ENCODE results near the gene RTN4RL1. TPM values are rescaled to one million over a fixed set of nuclear protein-coding genes. Genes with fewer than 3 reads are reported as not detected.
A peak's percentile ranks its signal among the peaks of the same experiment; 100 is the strongest.

The RTN4RL1 gene
- total RNA-seq, 3 donors from 2014 or later (not counting 1 experiment from before 2014, with no cell fraction given): 0.15 to 0.23 TPM; not detected in 1

- Mint-ChIP-seq H3K27me3 (ENCODE audit: low read depth in 2 of 2) (no peaks in the 10 kb centered on the region), H3K4me3 (no peak overlapping the region), H3K4me1 (peaks cover 8 to 10% of the 10 kb centered on the region in 2 donors), H3K27ac (no peak overlapping the region), H3K9me3 (no peaks in the 10 kb centered on the region), H3K36me3 (peaks cover 21% of the 10 kb centered on the region)
- peaks cover 18% of the 10 kb centered on the region for H3K4me1 ChIP-seq (ENCODE audit: control insufficient read depth, insufficient read depth, low read length)
- 98% methylated on average over 7 of the region's 7 CpGs for WGBS (ENCODE audit: insufficient coverage)
- H3K9me3 ChIP-seq (ENCODE audit: control insufficient read depth, insufficient read depth, low read length): no peaks in the 10 kb centered on the region
- intact Hi-C loops (cut with micrococcal nuclease): no loop called here
- DNase-seq (no peak), ATAC-seq (no peak)
- no peak overlapping the region for H3K4me3 ChIP-seq (ENCODE audit: low read length)
- TF ChIP-seq, protein P1, sequence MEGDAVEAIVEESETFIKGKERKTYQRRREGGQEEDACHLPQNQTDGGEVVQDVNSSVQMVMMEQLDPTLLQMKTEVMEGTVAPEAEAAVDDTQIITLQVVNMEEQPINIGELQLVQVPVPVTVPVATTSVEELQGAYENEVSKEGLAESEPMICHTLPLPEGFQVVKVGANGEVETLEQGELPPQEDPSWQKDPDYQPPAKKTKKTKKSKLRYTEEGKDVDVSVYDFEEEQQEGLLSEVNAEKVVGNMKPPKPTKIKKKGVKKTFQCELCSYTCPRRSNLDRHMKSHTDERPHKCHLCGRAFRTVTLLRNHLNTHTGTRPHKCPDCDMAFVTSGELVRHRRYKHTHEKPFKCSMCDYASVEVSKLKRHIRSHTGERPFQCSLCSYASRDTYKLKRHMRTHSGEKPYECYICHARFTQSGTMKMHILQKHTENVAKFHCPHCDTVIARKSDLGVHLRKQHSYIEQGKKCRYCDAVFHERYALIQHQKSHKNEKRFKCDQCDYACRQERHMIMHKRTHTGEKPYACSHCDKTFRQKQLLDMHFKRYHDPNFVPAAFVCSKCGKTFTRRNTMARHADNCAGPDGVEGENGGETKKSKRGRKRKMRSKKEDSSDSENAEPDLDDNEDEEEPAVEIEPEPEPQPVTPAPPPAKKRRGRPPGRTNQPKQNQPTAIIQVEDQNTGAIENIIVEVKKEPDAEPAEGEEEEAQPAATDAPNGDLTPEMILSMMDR (IDR thresholded peaks at IDR 0.05): no peak
- H3K27me3 ChIP-seq (ENCODE audit: control insufficient read depth, insufficient read depth, low read length): no peaks in the 10 kb centered on the region
- H3K27ac ChIP-seq (ENCODE audit: low read length): no peak overlapping the region
- H3K36me3 ChIP-seq (ENCODE audit: control insufficient read depth, insufficient read depth, low read length): peaks cover 59% of the 10 kb centered on the region
Observed at GRCh38 chr17:1894753-1895339, 130.3 kb downstream of the RTN4RL1 start.

DNA sequence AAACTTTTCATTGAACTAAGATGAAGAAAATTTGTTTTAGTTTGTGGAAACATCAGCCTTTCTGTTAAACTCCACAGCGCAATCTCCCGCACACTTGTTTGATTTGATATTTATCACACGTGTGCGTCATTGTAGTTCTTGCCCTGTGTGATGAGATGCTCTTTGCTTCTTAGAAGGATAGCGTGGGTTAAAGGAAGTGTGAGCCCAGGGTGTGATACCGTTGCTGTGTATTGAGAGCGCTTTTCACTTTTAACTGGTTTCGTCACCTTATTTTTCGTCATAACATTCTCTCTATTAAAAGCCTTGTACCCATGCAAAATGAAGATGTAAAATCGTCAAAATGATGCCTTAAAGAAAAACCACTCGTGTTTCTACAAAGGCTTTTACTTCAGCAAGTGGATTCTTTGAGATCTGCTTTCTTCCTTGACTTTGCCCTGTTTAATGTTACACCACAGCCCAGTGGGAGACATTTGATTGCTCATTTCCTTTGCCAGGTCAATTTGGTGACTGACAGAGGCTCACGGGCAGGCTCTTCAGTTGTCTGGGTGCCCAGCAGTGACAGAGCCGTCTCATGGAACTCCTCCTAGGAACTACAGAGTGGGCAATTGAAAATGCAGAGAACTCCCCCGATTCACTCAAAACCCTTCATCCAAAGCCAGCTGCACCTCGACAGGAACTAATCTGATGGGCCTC is 134.2 kb downstream of the RTN4RL1 start:
- peaks cover 8 to 10% of the 10 kb centered on the region in 2 donors for H3K4me1 Mint-ChIP-seq
- TF ChIP-seq, protein P1 (IDR thresholded peaks at IDR 0.05): no peak
- H3K9me3 Mint-ChIP-seq: no peaks in the 10 kb centered on the region
- DNase-seq (peak; percentile 43 to 76), ATAC-seq (peak; percentile 94 to 96 (median 96))
- no peaks in the 10 kb centered on the region for H3K9me3 ChIP-seq (ENCODE audit: control insufficient read depth, insufficient read depth, low read length)
- 54% methylated on average over 15 of the region's 15 CpGs for WGBS (ENCODE audit: insufficient coverage)
- H3K4me3 ChIP-seq (ENCODE audit: low read length): no peak overlapping the region
- H3K36me3 Mint-ChIP-seq: peaks cover 25% of the 10 kb centered on the region
- H3K4me3 Mint-ChIP-seq: peak overlapping the region; percentile 81
- H3K36me3 ChIP-seq (ENCODE audit: control insufficient read depth, insufficient read depth, low read length): peaks cover 57% of the 10 kb centered on the region
- H3K4me1 ChIP-seq (ENCODE audit: control insufficient read depth, insufficient read depth, low read length): peaks cover 18% of the 10 kb centered on the region
- peak overlapping the region; percentile 82 for H3K27ac ChIP-seq (ENCODE audit: low read length)
- no peaks in the 10 kb centered on the region for H3K27me3 Mint-ChIP-seq (ENCODE audit: low read depth in 2 of 2)
- intact Hi-C loops (cut with micrococcal nuclease): no loop called here
- peak overlapping the region; percentile 91 to 93 for H3K27ac Mint-ChIP-seq
- H3K27me3 ChIP-seq (ENCODE audit: control insufficient read depth, insufficient read depth, low read length): no peaks in the 10 kb centered on the region

- peaks cover 64% of the 10 kb centered on the region for H3K36me3 ChIP-seq (ENCODE audit: control insufficient read depth, insufficient read depth, low read length)
- H3K27ac ChIP-seq (ENCODE audit: low read length): no peak overlapping the region
- no peak overlapping the region for H3K4me3 ChIP-seq (ENCODE audit: low read length)
- Mint-ChIP-seq H3K4me3 (no peak overlapping the region), H3K9me3 (no peaks in the 10 kb centered on the region), H3K36me3 (peaks cover 31% of the 10 kb centered on the region), H3K4me1 (peaks cover 8 to 10% of the 10 kb centered on the region in 2 donors), H3K27me3 (ENCODE audit: low read depth in 2 of 2) (no peaks in the 10 kb centered on the region), H3K27ac (no peak overlapping the region)
- H3K27me3 ChIP-seq (ENCODE audit: control insufficient read depth, insufficient read depth, low read length): no peaks in the 10 kb centered on the region
- TF ChIP-seq, protein P1 (IDR thresholded peaks at IDR 0.05): no peak
- H3K4me1 ChIP-seq (ENCODE audit: control insufficient read depth, insufficient read depth, low read length): peaks cover 18% of the 10 kb centered on the region
- ATAC-seq (no peak), DNase-seq (no peak)
- no peaks in the 10 kb centered on the region for H3K9me3 ChIP-seq (ENCODE audit: control insufficient read depth, insufficient read depth, low read length)
- intact Hi-C loops (cut with micrococcal nuclease): no loop called here
- WGBS (ENCODE audit: insufficient coverage): 98% methylated on average over 14 of the region's 14 CpGs
Observed at GRCh38 chr17:1888741-1889140, 136.4 kb downstream of the RTN4RL1 start.

Other genes starting within 250 kb of the RTN4RL1 start
- 10 to 100 TPM; 20.3 to 37.8 (median 24.3) TPM for gene SMYD4, start 195.4 kb downstream of the RTN4RL1 start, total RNA-seq
- 100 to 1,000 TPM in 1 of 3 donors, 10 to 100 TPM in 2; 70.9 to 101 (median 98.9) TPM for gene RPA1, start 195.3 kb downstream of the RTN4RL1 start, total RNA-seq
- gene DPH1, start 4.8 kb upstream of the RTN4RL1 start, total RNA-seq: 10 to 100 TPM; 60.2 to 65.2 (median 63.2) TPM
- gene OVCA2, start 16.7 kb upstream of the RTN4RL1 start, total RNA-seq: 10 to 100 TPM; 27.9 to 33.8 (median 28.5) TPM
- 10 to 100 TPM; 19.2 to 26.4 (median 20.7) TPM for gene HIC1, start 29.8 kb upstream of the RTN4RL1 start, total RNA-seq

All from natural killer cell (primary cell).